ENCODE results near the gene RASA3. TPM values are rescaled to one million over a fixed set of nuclear protein-coding genes. Genes with fewer than 3 reads are reported as not detected.
A peak's percentile ranks its signal among the peaks of the same experiment; 100 is the strongest.
"Not testable (repeated sequence)": the region's sequence is repeated elsewhere in the genome, so short reads cannot be mapped to it uniquely, and the experiment has no call there.

RASA3 gene
- total and polyA plus RNA-seq, 11 donors: 4.8 to 24.2 (median 9.7) TPM

- no peak overlapping the region for H3K27ac ChIP-seq
- H3K36me3 ChIP-seq: peaks cover 0 to 8% (median 0%) of the 10 kb centered on the region in 9 donors
- ATAC-seq (no peak), DNase-seq (peak in 1 of 5 donors; percentile 16)
- WGBS, 4 donors: 94% methylated on average over 17 to 18 of the region's 18 CpGs
- intact Hi-C loops (cut with DNase I): no loop called here
- H3K9me3 ChIP-seq: no peaks in the 10 kb centered on the region
- peaks cover 0 to 67% (median 16%) of the 10 kb centered on the region in 12 donors for H3K4me1 ChIP-seq
- no peaks in the 10 kb centered on the region for H3K27me3 ChIP-seq
- no peak overlapping the region for H3K4me3 ChIP-seq
- no peak for TF ChIP-seq CTCF (IDR thresholded peaks at IDR 0.05)
- no peak for TF ChIP-seq POLR2A (IDR thresholded peaks at IDR 0.05)
These were observed 18.3 kb downstream of the RASA3 start for GRCh38 chr13:114114006-114114640.

- H3K4me3 ChIP-seq; H3K27me3 ChIP-seq; H3K9me3 ChIP-seq; H3K27ac ChIP-seq; DNase-seq; intact Hi-C loops (cut with DNase I); ATAC-seq: not testable (repeated sequence)
- 89 to 98% (median 94%) methylated on average over 9 to 15 of the region's 21 CpGs for WGBS, 4 donors
- Histone ChIP-seq H3K4me1 (peaks cover 0 to 67% (median 12%) of the 10 kb centered on the region in 12 donors), H3K36me3 (peaks cover 0 to 14% (median 0%) of the 10 kb centered on the region in 9 donors)
These were observed 19.0 kb downstream of the RASA3 start for GRCh38 chr13:114113395-114113794.

GRCh38 chr13:114112826-114113322 lies 19.5 kb downstream of the RASA3 start:
- ATAC-seq: no peak
- no peak for TF ChIP-seq CTCF (IDR thresholded peaks at IDR 0.05)
- TF ChIP-seq POLR2A (IDR thresholded peaks at IDR 0.05): no peak
- DNase-seq: peak in 1 of 5 donors; percentile 24
- Histone ChIP-seq H3K9me3 (no peaks in the 10 kb centered on the region), H3K4me1 (peaks cover 0 to 62% (median 12%) of the 10 kb centered on the region in 12 donors), H3K27ac (no peak overlapping the region), H3K4me3 (no peak overlapping the region), H3K27me3 (no peaks in the 10 kb centered on the region), H3K36me3 (peaks cover 0 to 14% (median 0%) of the 10 kb centered on the region in 9 donors)
- WGBS, 4 donors: 81 to 91% (median 87%) methylated on average over 8 to 12 of the region's 12 CpGs
- intact Hi-C loops (cut with DNase I): no loop called here

- no peak for ATAC-seq
- H3K9me3 ChIP-seq: no peaks in the 10 kb centered on the region
- H3K36me3 ChIP-seq: peaks cover 0 to 14% (median 0%) of the 10 kb centered on the region in 9 donors
- no peaks in the 10 kb centered on the region for H3K27me3 ChIP-seq
- peak in 2 of 5 donors; percentile 21 to 51 for DNase-seq
- H3K4me1 ChIP-seq: peaks cover 0 to 65% (median 15%) of the 10 kb centered on the region in 12 donors
- intact Hi-C loops (cut with DNase I): no loop called here
- no peak overlapping the region for H3K27ac ChIP-seq
- no peak overlapping the region for H3K4me3 ChIP-seq
- WGBS, 4 donors: 78 to 83% (median 80%) methylated on average over 16 to 25 of the region's 25 CpGs
- TF ChIP-seq CTCF (IDR thresholded peaks at IDR 0.05): no peak
- no peak for TF ChIP-seq POLR2A (IDR thresholded peaks at IDR 0.05)
These were observed 20.1 kb downstream of the RASA3 start for GRCh38 chr13:114112231-114112825.
